Transverse colon (tissue), 4 donors: Measurements from ENCODE around the gene ZNF624. TPM values are rescaled to one million over a fixed set of nuclear protein-coding genes. Genes with fewer than 3 reads are reported as not detected.
"Not testable (repeated sequence)": the region's sequence is repeated elsewhere in the genome, so short reads cannot be mapped to it uniquely, and the experiment has no call there.

Experiments used
- DNase-seq: peaks from one replicate; pipeline ENCODE4 v3.0.0-alpha.2; 2019
- H3K27ac ChIP-seq, 4 donors: fragments of 200-600 bp; sonication (generic); 2 replicates each; pipeline ENCODE4 v1.5.1; 2016 to 2018; ENCODE audit warnings: inconsistent platforms in 4 of 4
- H3K27me3 ChIP-seq: fragments of 200-600 bp; sonication (generic); 2 replicates; pipeline ENCODE4 v1.5.1; 2017; ENCODE audit warnings: inconsistent platforms
- H3K36me3 ChIP-seq, 4 donors: fragments of 200-600 bp; sonication (generic); 2 replicates each; pipeline ENCODE4 v1.5.1; 2017 to 2019; ENCODE audit warnings: inconsistent platforms in 4 of 4
- H3K4me1 ChIP-seq, 4 donors: fragments of 200-600 bp; sonication (generic); 2 replicates each; pipeline ENCODE4 v1.5.1; 2017 to 2020; ENCODE audit warnings: inconsistent platforms in 4 of 4
- H3K4me3 ChIP-seq, 4 donors: fragments of 200-600 bp; sonication (generic); 1 replicate in 1 of 4; 2 replicates in 3 of 4; pipeline versions ENCODE4 v1.5.1 to v1.6.1; 2017 to 2019; ENCODE audit warnings: inconsistent platforms in 4 of 4
- H3K9me3 ChIP-seq, 2 donors: fragments of 200-600 bp; sonication (generic); 2 replicates each; pipeline ENCODE4 v1.5.1; 2017 to 2019; ENCODE audit warnings: inconsistent platforms in 2 of 2
- EP300 ChIP-seq: sonication (generic); formaldehyde crosslinking; IDR thresholded peaks from one replicate; pipeline ENCODE4 v1.6.1; 2017; ENCODE audit warnings: antibody characterized with exemption, low read depth
- POLR2A ChIP-seq: fragments of 450-650 bp; IDR thresholded peaks from one replicate; pipeline ENCODE4 v1.6.1; 2016; ENCODE audit warnings: antibody characterized with exemption, mild to moderate bottlenecking, moderate library complexity
- POLR2AphosphoS5 ChIP-seq, 3 donors: sonication (generic); formaldehyde crosslinking; IDR thresholded peaks; one replicate each; pipeline ENCODE4 v1.6.1; 2016; ENCODE audit warnings: antibody characterized with exemption in 3 of 3
- WGBS, 2 donors: methylation state at CpG; one replicate each; pipeline ENCODE4 v1.1.5; 2018; ENCODE audit warnings: low coverage in 1 of 2; 5-methylcytosine and 5-hydroxymethylcytosine counted together
- in situ Hi-C, 4 donors: fragments of 200-750 bp; cut with MboI; loops; one replicate each; pipeline versions ENCODE4 v1.15.0 to v1.15.1; 2017; ENCODE audit warnings: low sequenced_read_pairs in 3 of 4, low pct_ligation_motif_present in 1 of 4, low pct_unique_long_range_greater_than_20kb in 1 of 4
- intact Hi-C: fragments of 100-400 bp; cut with DNase I; formaldehyde crosslinking; loops from one replicate; pipeline ENCODE4 v1.15.1; 2023; ENCODE audit warnings: low total_unique reads
- total RNA-seq, 4 donors: library from RNA; depleted of rRNA; stranded (reverse); fragments of >200 nt; gene quantifications; one replicate each; pipeline ENCODE4 v1.1.0, GENCODE V29; 2016
- TF ChIP-seq, protein P1 (sequence below), 5 experiments: fragments of 200-600 bp in 3 of 5; fragments of 450-650 bp in 2 of 5; sonication (generic) in 3 of 5; IDR thresholded peaks; 1 replicate in 2 of 5; 2 replicates in 3 of 5; pipeline ENCODE4 v1.5.1; 2016 to 2017; ENCODE audit warnings: antibody characterized with exemption in 5 of 5, inconsistent platforms in 3 of 5, mild to moderate bottlenecking in 2 of 5, moderate library complexity in 1 of 5

ZNF624 gene
- total RNA-seq, 4 donors from 2014 or later, result 1.5 to 11.1 (median 4.5) TPM

GRCh38 chr17:16676676-16677268 is 23.1 kb upstream of the ZNF624 start:
- Histone ChIP-seq H3K9me3 (no peaks in the 10 kb centered on the region), H3K27ac (no peak overlapping the region), H3K4me1 (no peaks in the 10 kb centered on the region), H3K36me3 (no peaks in the 10 kb centered on the region), H3K4me3 (no peak overlapping the region), H3K27me3 (peaks cover 12% of the 10 kb centered on the region)
- in situ Hi-C loops (no loop called here), intact Hi-C loops (no loop called here)
- WGBS, 2 donors, result 72 to 74% methylated on average over 5 to 6 of the region's 6 CpGs
- TF ChIP-seq POLR2A (no peak), POLR2AphosphoS5 (IDR thresholded peaks at IDR 0.05) (no peak), EP300 (no peak)
- TF ChIP-seq, protein P1, sequence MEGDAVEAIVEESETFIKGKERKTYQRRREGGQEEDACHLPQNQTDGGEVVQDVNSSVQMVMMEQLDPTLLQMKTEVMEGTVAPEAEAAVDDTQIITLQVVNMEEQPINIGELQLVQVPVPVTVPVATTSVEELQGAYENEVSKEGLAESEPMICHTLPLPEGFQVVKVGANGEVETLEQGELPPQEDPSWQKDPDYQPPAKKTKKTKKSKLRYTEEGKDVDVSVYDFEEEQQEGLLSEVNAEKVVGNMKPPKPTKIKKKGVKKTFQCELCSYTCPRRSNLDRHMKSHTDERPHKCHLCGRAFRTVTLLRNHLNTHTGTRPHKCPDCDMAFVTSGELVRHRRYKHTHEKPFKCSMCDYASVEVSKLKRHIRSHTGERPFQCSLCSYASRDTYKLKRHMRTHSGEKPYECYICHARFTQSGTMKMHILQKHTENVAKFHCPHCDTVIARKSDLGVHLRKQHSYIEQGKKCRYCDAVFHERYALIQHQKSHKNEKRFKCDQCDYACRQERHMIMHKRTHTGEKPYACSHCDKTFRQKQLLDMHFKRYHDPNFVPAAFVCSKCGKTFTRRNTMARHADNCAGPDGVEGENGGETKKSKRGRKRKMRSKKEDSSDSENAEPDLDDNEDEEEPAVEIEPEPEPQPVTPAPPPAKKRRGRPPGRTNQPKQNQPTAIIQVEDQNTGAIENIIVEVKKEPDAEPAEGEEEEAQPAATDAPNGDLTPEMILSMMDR (IDR thresholded peaks at IDR 0.05), result no peak
- DNase-seq, result no peak

- intact Hi-C loops, DNase-seq, H3K36me3 ChIP-seq, in situ Hi-C loops, H3K9me3 ChIP-seq, H3K4me1 ChIP-seq: not testable (repeated sequence)
- H3K4me3 ChIP-seq, result peak overlapping the region; percentile 19 to 50 (median 29)
- peak overlapping the region in 1 of 4 donors; percentile 47 for H3K27ac ChIP-seq
- peaks cover 81% of the 10 kb centered on the region for H3K27me3 ChIP-seq
- WGBS, 2 donors, result 5 to 9% methylated on average over 14 to 38 of the region's 61 CpGs
Measured at GRCh38 chr17:16666907-16667636, 13.4 kb upstream of the ZNF624 start.

- H3K9me3 ChIP-seq, H3K36me3 ChIP-seq, in situ Hi-C loops, intact Hi-C loops, DNase-seq, H3K4me1 ChIP-seq: not testable (repeated sequence)
- peak overlapping the region in 1 of 4 donors; percentile 47 for H3K27ac ChIP-seq
- H3K4me3 ChIP-seq, result peak overlapping the region in 3 of 4 donors; percentile 24 to 50 (median 34)
- peaks cover 79% of the 10 kb centered on the region for H3K27me3 ChIP-seq
- 68% methylated on average over 23 of the region's 24 CpGs; no CpG with 5 or more reads in 1 of the 2 donors for WGBS, 2 donors
Measured at GRCh38 chr17:16666553-16666906, 12.9 kb upstream of the ZNF624 start.

GRCh38 chr17:16662936-16663335 is 9.3 kb upstream of the ZNF624 start:
- WGBS, 2 donors, result 83 to 90% methylated on average over 1 of the region's 1 CpG
- Histone ChIP-seq H3K27ac (no peak overlapping the region), H3K4me3 (no peak overlapping the region), H3K36me3 (no peaks in the 10 kb centered on the region), H3K4me1 (peaks cover 0 to 9% (median 4%) of the 10 kb centered on the region in 4 donors), H3K9me3 (no peaks in the 10 kb centered on the region), H3K27me3 (peaks cover 44% of the 10 kb centered on the region)
- no peak for TF ChIP-seq POLR2A
- TF ChIP-seq, protein P1 (IDR thresholded peaks at IDR 0.05), result no peak
- no peak for TF ChIP-seq POLR2AphosphoS5 (IDR thresholded peaks at IDR 0.05)
- DNase-seq, result no peak
- intact Hi-C loops (no loop called here), in situ Hi-C loops (no loop called here)

- no peaks in the 10 kb centered on the region for H3K4me1 ChIP-seq
- H3K4me3 ChIP-seq, result no peak overlapping the region
- H3K27ac ChIP-seq, result no peak overlapping the region
- TF ChIP-seq, protein P1 (IDR thresholded peaks at IDR 0.05), result no peak
- TF ChIP-seq EP300 (no peak), POLR2A (no peak), POLR2AphosphoS5 (IDR thresholded peaks at IDR 0.05) (no peak)
- H3K9me3 ChIP-seq, result no peaks in the 10 kb centered on the region
- DNase-seq, result no peak
- intact Hi-C loops (no loop called here), in situ Hi-C loops (no loop called here)
- peaks cover 31% of the 10 kb centered on the region for H3K27me3 ChIP-seq
- no peaks in the 10 kb centered on the region for H3K36me3 ChIP-seq
Measured at GRCh38 chr17:16661217-16661616, 7.6 kb upstream of the ZNF624 start.
